IPS-18a (cell line): Measurements from ENCODE around the gene CDX2.
"Not testable (repeated sequence)": the region's sequence is repeated elsewhere in the genome, so short reads cannot be mapped to it uniquely, and the experiment has no call there.

Experiments used
- H3K27ac ChIP-seq: one replicate; pipeline ENCODE4 v1.5.1; 2013; ENCODE audit warnings: low read length
- H3K27me3 ChIP-seq: one replicate; pipeline ENCODE4 v1.6.1; 2013; ENCODE audit warnings: mild to moderate bottlenecking, low read length; ENCODE audit not compliant: control insufficient read depth, insufficient read depth
- H3K36me3 ChIP-seq: one replicate; pipeline ENCODE4 v1.6.1; 2013; ENCODE audit warnings: low read depth, low read length; ENCODE audit not compliant: control insufficient read depth
- H3K4me1 ChIP-seq: one replicate; pipeline ENCODE4 v1.6.1; 2013; ENCODE audit warnings: low read depth, low read length; ENCODE audit not compliant: control insufficient read depth
- H3K4me3 ChIP-seq: one replicate; pipeline ENCODE4 v1.5.1; 2013; ENCODE audit warnings: low read length
- H3K9ac ChIP-seq: one replicate; pipeline ENCODE4 v1.6.1; 2013; ENCODE audit warnings: mild to moderate bottlenecking, low read length, moderate library complexity
- H3K9me3 ChIP-seq: one replicate; pipeline ENCODE4 v1.6.1; 2013; ENCODE audit warnings: low read depth, low read length; ENCODE audit not compliant: control insufficient read depth

The CDX2 gene

GRCh38 chr13:27969082-27969865, at the start of gene CDX2:
Gene CDX2, minus strand, starts transcription at chr13:27969315. Its CDS starts 309 bp downstream, at chr13:27969006.
- Histone ChIP-seq H3K27ac (no peak within 1 kb of the TSS), H3K9me3 (no peaks in the 10 kb centered on the region), H3K4me3 (peak within 1 kb of the TSS; percentile 39), H3K27me3 (peaks cover 100% of the 10 kb centered on the region), H3K4me1 (peaks cover 27% of the 10 kb centered on the region), H3K9ac (no peak within 1 kb of the TSS), H3K36me3 (no peaks in the 10 kb centered on the region)

GRCh38 chr13:28014301-28014700, 45.2 kb upstream of the CDX2 start:
- Histone ChIP-seq H3K9ac (no peak overlapping the region), H3K4me1 (peaks cover 6% of the 10 kb centered on the region), H3K27me3 (no peaks in the 10 kb centered on the region), H3K9me3 (no peaks in the 10 kb centered on the region), H3K4me3 (no peak overlapping the region), H3K36me3 (no peaks in the 10 kb centered on the region), H3K27ac (no peak overlapping the region)

GRCh38 chr13:28013482-28013881, 44.4 kb upstream of the CDX2 start:
- H3K4me3 ChIP-seq, result no peak overlapping the region
- no peaks in the 10 kb centered on the region for H3K9me3 ChIP-seq
- no peak overlapping the region for H3K9ac ChIP-seq
- H3K27me3 ChIP-seq, result no peaks in the 10 kb centered on the region
- H3K27ac ChIP-seq, result no peak overlapping the region
- no peaks in the 10 kb centered on the region for H3K36me3 ChIP-seq
- H3K4me1 ChIP-seq, result peaks cover 6% of the 10 kb centered on the region

- H3K9ac ChIP-seq, result no peak overlapping the region
- no peaks in the 10 kb centered on the region for H3K36me3 ChIP-seq
Measured at GRCh38 chr13:28012896-28013295, 43.8 kb upstream of the CDX2 start.

GRCh38 chr13:28012383-28012782, 43.3 kb upstream of the CDX2 start:
- H3K27me3 ChIP-seq, result no peaks in the 10 kb centered on the region
- no peak overlapping the region for H3K27ac ChIP-seq
- H3K4me1 ChIP-seq, result peaks cover 6% of the 10 kb centered on the region
- H3K36me3 ChIP-seq, result no peaks in the 10 kb centered on the region
- H3K4me3 ChIP-seq, result no peak overlapping the region
- no peaks in the 10 kb centered on the region for H3K9me3 ChIP-seq
- H3K9ac ChIP-seq, result no peak overlapping the region

More at GRCh38 chr13:28012896-28013295, 43.8 kb upstream of the CDX2 start:
- H3K4me1 ChIP-seq, result peaks cover 6% of the 10 kb centered on the region
- no peaks in the 10 kb centered on the region for H3K27me3 ChIP-seq
- no peak overlapping the region for H3K4me3 ChIP-seq
- H3K27ac ChIP-seq, result no peak overlapping the region
- H3K9me3 ChIP-seq, result no peaks in the 10 kb centered on the region

- Histone ChIP-seq H3K9ac (no peak overlapping the region), H3K4me3 (no peak overlapping the region), H3K36me3 (no peaks in the 10 kb centered on the region), H3K9me3 (no peaks in the 10 kb centered on the region), H3K27ac (no peak overlapping the region), H3K27me3 (no peaks in the 10 kb centered on the region), H3K4me1 (peaks cover 6% of the 10 kb centered on the region)
Measured at GRCh38 chr13:28010046-28010445, 40.9 kb upstream of the CDX2 start.

GRCh38 chr13:28005016-28005415, 35.9 kb upstream of the CDX2 start:
- not testable (repeated sequence) for H3K4me3 ChIP-seq, H3K9me3 ChIP-seq, H3K36me3 ChIP-seq, H3K27ac ChIP-seq, H3K4me1 ChIP-seq, H3K9ac ChIP-seq, H3K27me3 ChIP-seq

- no peaks in the 10 kb centered on the region for H3K9me3 ChIP-seq
- no peaks in the 10 kb centered on the region for H3K27me3 ChIP-seq
- H3K27ac ChIP-seq, result no peak overlapping the region
- no peaks in the 10 kb centered on the region for H3K36me3 ChIP-seq
- no peak overlapping the region for H3K4me3 ChIP-seq
- no peaks in the 10 kb centered on the region for H3K4me1 ChIP-seq
- no peak overlapping the region for H3K9ac ChIP-seq
Measured at GRCh38 chr13:28002886-28003698, 34.0 kb upstream of the CDX2 start.

GRCh38 chr13:28001837-28002473, 32.8 kb upstream of the CDX2 start:
- H3K27me3 ChIP-seq, result no peaks in the 10 kb centered on the region
- H3K36me3 ChIP-seq, result no peaks in the 10 kb centered on the region
- no peak overlapping the region for H3K9ac ChIP-seq
- no peak overlapping the region for H3K4me3 ChIP-seq
- H3K4me1 ChIP-seq, result no peaks in the 10 kb centered on the region
- H3K27ac ChIP-seq, result no peak overlapping the region
- H3K9me3 ChIP-seq, result no peaks in the 10 kb centered on the region

- Histone ChIP-seq H3K9ac (no peak overlapping the region), H3K36me3 (no peaks in the 10 kb centered on the region)
Measured at GRCh38 chr13:28001049-28001448, 31.9 kb upstream of the CDX2 start.

GRCh38 chr13:28000567-28000966, 31.5 kb upstream of the CDX2 start:
- no peaks in the 10 kb centered on the region for H3K36me3 ChIP-seq
- H3K4me1 ChIP-seq, result no peaks in the 10 kb centered on the region
- H3K4me3 ChIP-seq, result no peak overlapping the region
- H3K9me3 ChIP-seq, result no peaks in the 10 kb centered on the region
- no peak overlapping the region for H3K27ac ChIP-seq
- H3K27me3 ChIP-seq, result no peaks in the 10 kb centered on the region
- H3K9ac ChIP-seq, result no peak overlapping the region

More at GRCh38 chr13:28001049-28001448, 31.9 kb upstream of the CDX2 start:
- Histone ChIP-seq H3K9me3 (no peaks in the 10 kb centered on the region), H3K4me1 (no peaks in the 10 kb centered on the region), H3K4me3 (no peak overlapping the region), H3K27me3 (no peaks in the 10 kb centered on the region), H3K27ac (no peak overlapping the region)
